Keratinocyte (primary cell): ENCODE results near the gene ITGA6.

Source experiments
- CTCF ChIP-seq, 3 experiments: IDR thresholded peaks in 1 of 3; conservative IDR thresholded peaks in 1 of 3; optimal IDR thresholded peaks in 1 of 3; 2 replicates in 2 of 3; 3 replicates in 1 of 3; pipeline versions ENCODE3 to v1.5.1; 2011; ENCODE audit warnings: low read length in 3 of 3, mild to moderate bottlenecking in 3 of 3, moderate library complexity in 2 of 3, control low read depth in 1 of 3, inconsistent platforms in 1 of 3; ENCODE audit not compliant: insufficient read depth in 2 of 3; ENCODE audit errors: extremely low read depth in 1 of 3
- EZH2 ChIP-seq: IDR thresholded peaks from one replicate; pipeline ENCODE4 v1.6.1; 2012; ENCODE audit warnings: inconsistent platforms, mild to moderate bottlenecking, low read length, moderate library complexity

- TF ChIP-seq EZH2 (no peak), CTCF (optimal IDR thresholded peaks at IDR 0.05 in 1 of 3, IDR thresholded peaks at IDR 0.05 in 1 of 3, conservative IDR thresholded peaks at IDR 0.05 in 1 of 3; ENCODE audit: extremely low read depth in 1 of 3, insufficient read depth in 2 of 3, low read length in 3 of 3) (no peak)
These were observed 68.8 kb downstream of the ITGA6 start for GRCh38 chr2:172496160-172496608.
